PC-9 (cell line): ENCODE results near the gene GRM7.

Experiments
- CTCF ChIP-seq: fragments of 200-600 bp; sonication (generic); conservative IDR thresholded peaks from 2 replicates; pipeline ENCODE4 v1.6.1; 2017; ENCODE audit warnings: mixed run types, antibody characterized with exemption, mild to moderate bottlenecking, moderate library complexity
- EZH2 ChIP-seq: fragments of 200-600 bp; sonication (generic); IDR thresholded peaks from 2 replicates; pipeline ENCODE4 v1.8.0; 2017; ENCODE audit warnings: antibody characterized with exemption, low read depth

- TF ChIP-seq EZH2 (no peak), CTCF (no peak)
Measured at GRCh38 chr3:7367968-7368367, 507.1 kb downstream of the GRM7 start.
